ENCODE measurements around the gene RANGAP1.
"Not testable (repeated sequence)": the region's sequence is repeated elsewhere in the genome, so short reads cannot be mapped to it uniquely, and the experiment has no call there.

The RANGAP1 gene

DNA sequence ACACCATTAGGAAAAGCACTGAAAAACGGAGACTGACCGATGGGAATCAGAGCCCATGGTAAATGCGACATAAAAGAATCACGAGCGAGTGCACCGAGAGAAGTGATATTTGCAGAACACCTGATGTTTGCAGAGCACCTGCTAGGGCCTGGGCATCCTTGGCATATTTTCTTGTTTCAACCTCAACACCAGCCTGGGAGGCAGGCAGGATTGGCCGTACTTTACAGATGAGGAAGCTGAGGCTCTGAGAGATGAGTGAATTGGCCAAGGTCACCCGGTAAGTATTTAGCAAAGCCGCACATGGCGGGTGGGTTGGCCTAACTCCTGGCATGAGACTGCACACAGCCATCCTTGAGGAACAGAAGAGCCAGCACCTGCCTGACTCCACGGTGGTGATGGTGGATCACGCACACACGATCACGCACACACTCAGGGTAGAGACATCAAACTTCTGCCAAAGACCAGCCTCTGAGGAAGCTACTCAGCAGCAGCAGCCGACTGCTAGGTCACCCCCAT is 23.7 kb downstream of the RANGAP1 start:
- Histone ChIP-seq H3K79me2 (ENCODE audit: insufficient read depth, low read depth) (no peaks in the 10 kb centered on the region), H3K27me3 (ENCODE audit: insufficient read depth, low read depth) (no peaks in the 10 kb centered on the region), H3K36me3 (ENCODE audit: insufficient read depth) (no peaks in the 10 kb centered on the region; the same call in 1 of the 2 replicates), H2AFZ (ENCODE audit: low read depth) (no peak overlapping the region), H3K4me1 (ENCODE audit: low read depth, poor library complexity, severe bottlenecking) (no peaks in the 10 kb centered on the region), H3K4me3 (IDR thresholded peaks at IDR 0.05; ENCODE audit: insufficient read depth, low read depth, low read length) (no peak overlapping the region), H3K4me2 (no peak overlapping the region), H3K9ac (no peak overlapping the region), H4K20me1 (ENCODE audit: insufficient read depth) (no peaks in the 10 kb centered on the region), H3K27ac (no peak overlapping the region)
- TF ChIP-seq, protein P1, sequence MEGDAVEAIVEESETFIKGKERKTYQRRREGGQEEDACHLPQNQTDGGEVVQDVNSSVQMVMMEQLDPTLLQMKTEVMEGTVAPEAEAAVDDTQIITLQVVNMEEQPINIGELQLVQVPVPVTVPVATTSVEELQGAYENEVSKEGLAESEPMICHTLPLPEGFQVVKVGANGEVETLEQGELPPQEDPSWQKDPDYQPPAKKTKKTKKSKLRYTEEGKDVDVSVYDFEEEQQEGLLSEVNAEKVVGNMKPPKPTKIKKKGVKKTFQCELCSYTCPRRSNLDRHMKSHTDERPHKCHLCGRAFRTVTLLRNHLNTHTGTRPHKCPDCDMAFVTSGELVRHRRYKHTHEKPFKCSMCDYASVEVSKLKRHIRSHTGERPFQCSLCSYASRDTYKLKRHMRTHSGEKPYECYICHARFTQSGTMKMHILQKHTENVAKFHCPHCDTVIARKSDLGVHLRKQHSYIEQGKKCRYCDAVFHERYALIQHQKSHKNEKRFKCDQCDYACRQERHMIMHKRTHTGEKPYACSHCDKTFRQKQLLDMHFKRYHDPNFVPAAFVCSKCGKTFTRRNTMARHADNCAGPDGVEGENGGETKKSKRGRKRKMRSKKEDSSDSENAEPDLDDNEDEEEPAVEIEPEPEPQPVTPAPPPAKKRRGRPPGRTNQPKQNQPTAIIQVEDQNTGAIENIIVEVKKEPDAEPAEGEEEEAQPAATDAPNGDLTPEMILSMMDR (conservative IDR thresholded peaks at IDR 0.05; ENCODE audit: low read depth, low read length) = no peak

DNA sequence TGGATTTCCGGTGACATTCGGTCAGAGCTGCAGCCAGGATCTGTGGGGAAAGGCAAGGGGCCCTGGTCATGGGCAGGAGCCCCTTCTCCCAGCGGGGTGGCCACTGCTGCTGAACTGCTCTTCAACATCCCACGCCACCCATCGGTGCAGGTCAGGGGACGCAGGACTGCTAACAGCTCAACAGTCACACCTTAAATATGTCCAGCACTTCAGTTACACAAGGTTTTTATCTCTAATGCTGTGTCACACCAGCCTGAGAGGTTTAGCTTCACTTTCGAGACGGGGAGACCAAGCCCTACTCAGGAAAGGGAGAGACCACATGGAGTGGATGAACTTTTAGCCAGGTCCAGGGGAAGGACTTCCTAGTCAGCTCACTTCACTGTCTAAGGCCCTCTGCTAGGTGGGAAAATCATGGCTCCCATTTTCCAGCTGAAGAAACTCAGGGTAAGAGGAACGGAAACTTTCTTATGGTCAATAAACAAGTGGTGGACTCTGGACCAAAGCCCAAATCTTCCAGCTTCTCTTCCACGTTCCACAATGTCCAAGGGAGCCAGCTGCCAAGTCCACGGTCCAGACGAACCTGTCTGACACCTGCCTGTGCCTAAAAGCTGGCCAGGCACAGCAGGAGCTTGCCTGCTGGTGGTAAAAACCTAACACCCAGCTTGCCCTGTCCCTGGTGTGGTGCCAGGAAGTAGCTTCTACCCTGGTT is 24.3 kb downstream of the RANGAP1 start:
- no peaks in the 10 kb centered on the region; the same call in 1 of the 2 replicates for H3K36me3 ChIP-seq (ENCODE audit: insufficient read depth)
- H3K4me1 ChIP-seq (ENCODE audit: low read depth, poor library complexity, severe bottlenecking) = no peaks in the 10 kb centered on the region
- H3K79me2 ChIP-seq (ENCODE audit: insufficient read depth, low read depth) = no peaks in the 10 kb centered on the region
- no peak overlapping the region for H3K4me3 ChIP-seq (IDR thresholded peaks at IDR 0.05; ENCODE audit: insufficient read depth, low read depth, low read length)
- no peak overlapping the region for H3K27ac ChIP-seq
- TF ChIP-seq, protein P1 (conservative IDR thresholded peaks at IDR 0.05; ENCODE audit: low read depth, low read length) = no peak
- no peaks in the 10 kb centered on the region for H3K27me3 ChIP-seq (ENCODE audit: insufficient read depth, low read depth)
- H3K4me2 ChIP-seq = no peak overlapping the region
- H4K20me1 ChIP-seq (ENCODE audit: insufficient read depth) = no peaks in the 10 kb centered on the region
- H3K9ac ChIP-seq = no peak overlapping the region
- H2AFZ ChIP-seq (ENCODE audit: low read depth) = no peak overlapping the region

DNA sequence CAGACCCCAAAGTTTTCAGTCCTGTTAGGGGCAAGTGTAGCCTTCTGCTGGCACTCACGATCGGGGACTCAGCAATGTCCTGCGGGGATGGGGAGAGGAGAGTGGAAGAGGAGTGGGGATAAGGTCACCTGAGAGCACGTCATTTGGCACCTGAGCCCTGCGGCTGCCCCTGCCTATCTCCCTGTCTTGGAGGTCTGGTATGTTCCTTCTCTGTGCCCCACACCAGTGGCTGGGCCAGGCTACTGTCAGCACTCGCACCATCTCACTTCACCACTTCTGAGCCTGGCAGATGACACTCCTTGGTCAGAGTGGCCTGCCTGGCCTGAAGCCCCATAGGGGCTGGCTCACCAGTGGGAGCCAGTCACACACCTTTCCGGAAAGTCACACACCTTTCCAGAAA is 25.1 kb downstream of the RANGAP1 start:
- Histone ChIP-seq H3K4me2 (no peak overlapping the region), H3K4me1 (ENCODE audit: low read depth, poor library complexity, severe bottlenecking) (no peaks in the 10 kb centered on the region), H3K79me2 (ENCODE audit: insufficient read depth, low read depth) (no peaks in the 10 kb centered on the region), H3K4me3 (IDR thresholded peaks at IDR 0.05; ENCODE audit: insufficient read depth, low read depth, low read length) (no peak overlapping the region), H3K27ac (no peak overlapping the region), H2AFZ (ENCODE audit: low read depth) (no peak overlapping the region), H3K36me3 (ENCODE audit: insufficient read depth) (no peaks in the 10 kb centered on the region; the same call in 1 of the 2 replicates), H3K27me3 (ENCODE audit: insufficient read depth, low read depth) (no peaks in the 10 kb centered on the region), H4K20me1 (ENCODE audit: insufficient read depth) (no peaks in the 10 kb centered on the region), H3K9ac (no peak overlapping the region)
- TF ChIP-seq, protein P1 (conservative IDR thresholded peaks at IDR 0.05; ENCODE audit: low read depth, low read length) = no peak

DNA sequence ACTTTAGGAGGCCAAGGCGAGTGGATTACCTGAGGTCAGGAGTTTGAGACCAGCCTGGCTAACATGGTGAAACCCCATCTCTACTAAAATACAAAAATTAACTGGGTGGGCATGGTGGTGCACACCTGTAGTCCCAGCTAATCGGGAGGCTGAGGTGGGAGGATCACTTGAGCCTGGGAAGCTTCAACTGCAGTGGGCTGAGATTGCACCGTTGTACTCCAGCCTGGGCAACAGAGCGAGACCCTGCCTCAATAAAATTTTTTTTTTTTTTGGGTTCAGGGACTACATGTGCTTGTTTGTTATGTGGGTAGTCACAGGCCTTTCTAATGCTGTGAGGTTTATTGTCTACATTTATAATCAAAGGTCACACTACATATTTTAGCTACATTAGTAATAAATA is 26.2 kb downstream of the RANGAP1 start:
- not testable (repeated sequence) for H3K27ac ChIP-seq; H2AFZ ChIP-seq (ENCODE audit: low read depth); H3K27me3 ChIP-seq (ENCODE audit: insufficient read depth, low read depth); H3K4me2 ChIP-seq; H3K9ac ChIP-seq; H3K36me3 ChIP-seq (ENCODE audit: insufficient read depth); H3K4me3 ChIP-seq (IDR thresholded peaks at IDR 0.05; ENCODE audit: insufficient read depth, low read depth, low read length); H3K4me1 ChIP-seq (ENCODE audit: low read depth, poor library complexity, severe bottlenecking); H4K20me1 ChIP-seq (ENCODE audit: insufficient read depth); H3K79me2 ChIP-seq (ENCODE audit: insufficient read depth, low read depth)

DNA sequence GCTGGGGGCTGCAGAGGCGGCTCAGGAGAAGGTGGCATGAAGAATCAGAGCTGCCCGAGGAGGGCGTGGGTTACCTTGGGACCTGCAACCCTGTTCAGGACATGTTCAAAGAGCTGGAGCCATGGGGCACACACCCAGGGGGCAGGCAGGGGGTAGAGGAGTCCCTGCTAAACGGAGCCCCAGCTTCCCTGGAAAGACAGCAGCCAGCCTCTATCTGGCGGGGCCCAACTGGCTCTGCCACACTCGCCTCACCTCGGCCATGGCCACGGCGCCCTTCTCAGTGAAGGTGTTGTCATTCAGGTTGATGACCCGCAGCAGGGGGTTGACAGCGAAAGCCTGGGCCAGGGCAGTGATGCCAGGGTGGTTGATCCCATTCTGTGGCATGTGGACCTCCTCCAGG is 28.3 kb downstream of the RANGAP1 start:
- TF ChIP-seq, protein P1 (conservative IDR thresholded peaks at IDR 0.05; ENCODE audit: low read depth, low read length) = no peak
- Histone ChIP-seq H3K79me2 (ENCODE audit: insufficient read depth, low read depth) (no peaks in the 10 kb centered on the region), H4K20me1 (ENCODE audit: insufficient read depth) (no peaks in the 10 kb centered on the region), H2AFZ (ENCODE audit: low read depth) (no peak overlapping the region), H3K4me3 (IDR thresholded peaks at IDR 0.05; ENCODE audit: insufficient read depth, low read depth, low read length) (no peak overlapping the region), H3K4me1 (ENCODE audit: low read depth, poor library complexity, severe bottlenecking) (no peaks in the 10 kb centered on the region), H3K4me2 (no peak overlapping the region), H3K27me3 (ENCODE audit: insufficient read depth, low read depth) (no peaks in the 10 kb centered on the region), H3K36me3 (ENCODE audit: insufficient read depth) (peaks cover 5% of the 10 kb centered on the region; the same call in 1 of the 2 replicates), H3K9ac (no peak overlapping the region), H3K27ac (no peak overlapping the region)

Measured in KMS-11 (cell line).